ENCODE results near the gene LRMDA.

GRCh38 chr10:75572478-75572877 is 141.1 kb downstream of the LRMDA start:
- no peak for TF ChIP-seq HDAC6 (IDR thresholded peaks at IDR 0.05; ENCODE audit: low read depth, low read length)
- no peak for TF ChIP-seq CHD1 (IDR thresholded peaks at IDR 0.05; ENCODE audit: low read depth, low read length)
- TF ChIP-seq RXRA (IDR thresholded peaks at IDR 0.05; ENCODE audit: insufficient read depth, low read depth, low read length): no peak
- no peak for TF ChIP-seq GABPA (IDR thresholded peaks at IDR 0.05; ENCODE audit: borderline replicate concordance, insufficient read depth, low read length)
- TF ChIP-seq EGR1 (IDR thresholded peaks at IDR 0.05; ENCODE audit: borderline replicate concordance, low read depth, low read length): no peak
- no peak for TF ChIP-seq POU5F1 (IDR thresholded peaks at IDR 0.05; ENCODE audit: low read depth, low read length)
- TF ChIP-seq, protein P1, sequence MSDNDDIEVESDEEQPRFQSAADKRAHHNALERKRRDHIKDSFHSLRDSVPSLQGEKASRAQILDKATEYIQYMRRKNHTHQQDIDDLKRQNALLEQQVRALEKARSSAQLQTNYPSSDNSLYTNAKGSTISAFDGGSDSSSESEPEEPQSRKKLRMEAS (IDR thresholded peaks at IDR 0.05): no peak
- TF ChIP-seq JUN (IDR thresholded peaks at IDR 0.05; ENCODE audit: low read depth, low read length): no peak
- TF ChIP-seq KDM5A (IDR thresholded peaks at IDR 0.05; ENCODE audit: low read length): no peak
- no peak for TF ChIP-seq RFX5 (IDR thresholded peaks at IDR 0.05; ENCODE audit: borderline replicate concordance, low read depth, low read length)
- no peak for TF ChIP-seq SUZ12 (IDR thresholded peaks at IDR 0.05; ENCODE audit: low read length)
- no peak for TF ChIP-seq POLR2AphosphoS5 (IDR thresholded peaks at IDR 0.05; ENCODE audit: low read depth, low read length)
- no peak for TF ChIP-seq YY1 (IDR thresholded peaks at IDR 0.05; ENCODE audit: low read depth, low read length)
- TF ChIP-seq, protein P2, sequence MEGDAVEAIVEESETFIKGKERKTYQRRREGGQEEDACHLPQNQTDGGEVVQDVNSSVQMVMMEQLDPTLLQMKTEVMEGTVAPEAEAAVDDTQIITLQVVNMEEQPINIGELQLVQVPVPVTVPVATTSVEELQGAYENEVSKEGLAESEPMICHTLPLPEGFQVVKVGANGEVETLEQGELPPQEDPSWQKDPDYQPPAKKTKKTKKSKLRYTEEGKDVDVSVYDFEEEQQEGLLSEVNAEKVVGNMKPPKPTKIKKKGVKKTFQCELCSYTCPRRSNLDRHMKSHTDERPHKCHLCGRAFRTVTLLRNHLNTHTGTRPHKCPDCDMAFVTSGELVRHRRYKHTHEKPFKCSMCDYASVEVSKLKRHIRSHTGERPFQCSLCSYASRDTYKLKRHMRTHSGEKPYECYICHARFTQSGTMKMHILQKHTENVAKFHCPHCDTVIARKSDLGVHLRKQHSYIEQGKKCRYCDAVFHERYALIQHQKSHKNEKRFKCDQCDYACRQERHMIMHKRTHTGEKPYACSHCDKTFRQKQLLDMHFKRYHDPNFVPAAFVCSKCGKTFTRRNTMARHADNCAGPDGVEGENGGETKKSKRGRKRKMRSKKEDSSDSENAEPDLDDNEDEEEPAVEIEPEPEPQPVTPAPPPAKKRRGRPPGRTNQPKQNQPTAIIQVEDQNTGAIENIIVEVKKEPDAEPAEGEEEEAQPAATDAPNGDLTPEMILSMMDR (IDR thresholded peaks at IDR 0.05; ENCODE audit: control extremely low read depth in 1 of 3, insufficient read depth in 1 of 3, low read depth in 1 of 3, low read length in 3 of 3): no peak
